HG03457 (cell line): ENCODE data around the gene PLK4.

Source experiments
- ATAC-seq: cut with Tn5 transposase; IDR thresholded peaks from one replicate; pipeline ENCODE4 v1.9.1; 2021; ENCODE audit warnings: moderate number of reproducible peaks; ENCODE audit not compliant: unreplicated experiment

PLK4 gene

GRCh38 chr4:127880763-127881562, at the start of gene PLK4:
Gene PLK4 (plus strand): TSS chr4:127880893. CDS start chr4:127881135, 242 bp downstream.
- ATAC-seq = peak; percentile 90

GRCh38 chr4:127832585-127832984, 48.1 kb upstream of the PLK4 start:
- ATAC-seq = peak; percentile 58

GRCh38 chr4:127843704-127844600, 36.7 kb upstream of the PLK4 start:
- no peak for ATAC-seq

DNA sequence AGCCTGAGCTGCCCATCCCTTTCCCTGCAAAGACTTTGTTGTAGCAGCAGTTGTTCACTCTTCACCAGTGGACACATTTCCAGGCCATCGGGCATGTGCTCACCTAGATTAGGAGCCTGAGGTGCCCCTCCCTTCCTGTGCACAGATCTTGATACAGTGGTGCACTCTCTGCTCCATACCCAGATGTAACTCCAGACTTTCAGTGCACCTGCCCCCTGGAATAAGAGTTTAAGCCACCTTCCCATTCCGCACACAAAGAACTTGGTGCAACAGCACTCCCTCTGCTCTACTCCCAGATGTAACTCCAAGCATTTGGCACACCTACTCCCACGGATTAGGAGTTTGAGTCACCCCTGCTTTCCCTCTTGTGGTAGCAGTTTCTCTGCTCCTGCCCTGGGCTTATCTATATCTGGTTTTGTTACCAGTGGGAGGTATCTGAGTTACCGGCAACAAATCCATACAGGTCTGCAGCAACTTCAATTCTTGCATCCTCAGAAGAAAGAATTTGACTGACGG, 36.0 kb upstream of the PLK4 start:
- ATAC-seq = no peak

- no peak for ATAC-seq
These were observed 34.6 kb upstream of the PLK4 start for GRCh38 chr4:127846061-127846460.

DNA sequence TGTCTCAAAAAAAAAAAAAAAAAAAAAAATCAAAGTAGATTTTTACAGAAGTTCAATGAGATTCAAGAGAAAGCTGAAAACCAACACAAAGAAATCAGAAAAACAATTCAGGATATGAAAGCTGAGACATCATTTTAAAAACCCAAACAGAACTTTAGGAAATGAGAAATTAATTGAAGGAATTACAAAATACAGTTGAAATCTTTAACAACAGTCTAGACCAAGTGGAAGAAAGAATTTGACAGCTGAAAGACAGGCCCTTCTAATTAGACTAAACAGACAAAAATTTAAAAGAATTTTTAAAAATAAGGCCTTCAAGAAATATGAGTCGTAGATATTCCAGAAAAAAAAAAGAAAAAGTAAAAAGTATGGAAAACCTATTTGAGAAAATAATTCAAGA, 33.9 kb upstream of the PLK4 start:
- no peak for ATAC-seq

- ATAC-seq = no peak
These were observed 31.0 kb upstream of the PLK4 start for GRCh38 chr4:127849505-127850234.

GRCh38 chr4:127852661-127853060, 28.0 kb upstream of the PLK4 start:
- no peak for ATAC-seq

- ATAC-seq = peak; percentile 26
These were observed 24.4 kb upstream of the PLK4 start for GRCh38 chr4:127856196-127856812.

DNA sequence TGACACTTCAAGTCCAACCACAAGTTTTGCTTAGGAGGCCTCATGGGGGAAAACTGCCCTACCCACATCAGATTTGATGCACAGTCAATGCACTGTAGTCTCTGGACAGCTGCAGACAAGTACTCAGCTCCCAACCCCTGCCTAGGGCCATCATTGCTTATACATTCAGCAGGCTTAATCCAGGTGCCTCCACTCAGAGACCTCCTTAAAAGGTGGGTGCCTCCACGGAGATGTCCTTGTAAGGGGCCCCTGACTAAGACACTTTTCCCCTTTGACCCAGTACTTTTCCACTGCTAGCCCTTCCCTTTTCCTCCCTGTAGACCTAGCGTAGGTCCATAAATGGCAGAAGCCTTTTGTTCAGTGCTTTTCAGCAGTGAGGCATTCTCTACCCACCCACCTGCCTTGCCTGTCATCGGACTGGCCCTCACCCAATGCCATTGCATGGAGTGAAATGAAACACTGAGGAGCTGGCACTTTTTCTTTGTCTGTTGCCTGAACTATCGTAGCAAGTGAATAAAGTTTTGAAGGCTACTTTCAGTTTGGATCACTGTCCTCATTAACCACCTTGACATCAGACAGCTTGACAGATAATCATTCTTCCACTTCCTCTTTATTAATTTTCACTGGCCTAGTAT, 23.8 kb upstream of the PLK4 start:
- ATAC-seq = peak; percentile 86

DNA sequence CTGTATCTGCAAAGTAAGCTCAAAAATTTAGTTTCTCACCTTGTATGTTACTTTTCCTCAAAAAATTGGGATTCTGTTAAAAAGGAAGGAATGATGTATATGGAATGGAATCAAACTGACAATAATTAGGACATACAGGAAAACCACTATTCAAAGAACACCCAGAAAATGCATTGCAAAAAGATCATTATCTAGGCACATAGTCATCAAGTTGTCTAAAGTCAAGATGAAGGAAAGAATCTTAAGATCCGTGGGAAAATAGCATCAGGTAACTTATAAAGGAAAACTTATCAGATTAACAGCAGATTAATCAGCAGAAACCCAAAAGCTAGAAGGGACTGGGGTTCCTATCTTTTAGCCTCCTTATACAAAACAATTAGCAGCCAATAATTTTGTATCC, 23.1 kb upstream of the PLK4 start:
- no peak for ATAC-seq

- no peak for ATAC-seq
These were observed 12.5 kb upstream of the PLK4 start for GRCh38 chr4:127868196-127868595.

- ATAC-seq = no peak
These were observed 10.4 kb upstream of the PLK4 start for GRCh38 chr4:127870281-127870680.

DNA sequence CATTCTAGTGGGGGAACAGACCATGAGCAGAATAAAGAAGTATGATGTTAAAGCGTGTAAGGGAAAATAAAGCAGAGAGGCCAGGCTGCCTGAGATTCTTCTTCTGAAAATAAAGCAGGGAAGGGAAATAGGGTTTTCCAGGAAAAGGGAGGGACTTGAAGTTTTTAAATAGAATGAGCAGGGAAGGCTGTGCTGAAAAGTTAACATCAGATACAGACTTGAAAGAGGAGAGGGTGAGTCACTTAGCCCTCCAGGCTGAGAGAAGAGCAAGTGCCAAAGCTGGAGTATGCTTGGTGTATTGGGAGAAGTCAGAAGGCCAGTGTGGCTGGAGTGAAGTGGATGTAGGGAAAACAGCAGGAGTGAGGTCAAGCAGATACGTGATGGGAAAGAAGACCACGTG, 10.0 kb upstream of the PLK4 start:
- no peak for ATAC-seq

DNA sequence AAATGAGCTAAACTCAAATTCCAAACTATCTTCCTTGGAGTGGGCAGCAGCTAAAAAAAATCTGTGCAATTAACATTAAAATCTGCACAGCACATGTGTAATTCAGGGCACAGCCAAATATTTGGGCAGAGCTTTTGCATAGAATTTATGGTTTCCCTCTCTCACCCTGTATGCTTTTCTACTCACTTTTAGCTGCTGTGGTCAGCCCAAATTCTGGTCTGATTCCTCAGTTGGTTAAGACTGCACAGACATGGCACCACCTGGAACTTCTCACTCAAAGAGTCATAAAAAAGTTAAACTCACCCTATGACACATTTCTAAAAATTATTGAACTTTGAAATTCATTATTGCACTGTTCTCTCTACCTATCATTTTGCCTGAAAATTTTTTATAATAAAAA, 4.9 kb upstream of the PLK4 start:
- ATAC-seq = no peak

DNA sequence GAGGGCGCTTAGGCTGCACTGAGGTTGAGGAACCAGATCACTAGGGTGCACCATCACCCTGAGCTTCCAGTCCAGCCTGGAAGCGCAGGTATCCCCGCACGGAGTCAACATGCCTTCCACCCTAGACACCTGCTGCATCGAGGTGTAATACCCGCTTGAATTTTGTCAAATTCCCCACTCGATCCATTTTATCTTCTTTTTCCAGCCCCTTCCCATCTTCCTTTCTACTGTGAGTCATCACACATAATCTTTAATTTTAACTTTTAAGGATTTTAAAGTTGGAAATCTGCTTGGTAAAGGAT, 821 bp downstream of the PLK4 start:
- ATAC-seq = peak; percentile 35

DNA sequence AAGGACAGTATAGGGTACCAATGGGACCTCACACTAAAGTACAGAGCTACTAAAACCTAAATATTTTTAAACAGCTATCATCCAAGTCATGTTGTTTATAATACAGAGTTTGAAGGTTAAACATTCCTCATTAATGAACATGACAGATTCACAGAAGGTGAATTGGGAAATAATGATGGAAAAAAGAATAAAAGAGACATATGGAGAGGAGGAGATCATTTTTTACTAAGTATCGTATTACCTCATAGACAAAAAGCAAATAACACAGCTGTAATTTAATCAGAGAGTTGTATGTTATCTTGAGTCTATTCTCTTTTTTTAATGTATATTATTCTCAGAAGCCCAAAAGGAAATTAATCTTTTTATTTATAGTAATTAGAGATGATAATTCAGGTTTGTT, 7.9 kb downstream of the PLK4 start:
- ATAC-seq = no peak

GRCh38 chr4:127889903-127890302, 9.2 kb downstream of the PLK4 start:
- no peak for ATAC-seq

DNA sequence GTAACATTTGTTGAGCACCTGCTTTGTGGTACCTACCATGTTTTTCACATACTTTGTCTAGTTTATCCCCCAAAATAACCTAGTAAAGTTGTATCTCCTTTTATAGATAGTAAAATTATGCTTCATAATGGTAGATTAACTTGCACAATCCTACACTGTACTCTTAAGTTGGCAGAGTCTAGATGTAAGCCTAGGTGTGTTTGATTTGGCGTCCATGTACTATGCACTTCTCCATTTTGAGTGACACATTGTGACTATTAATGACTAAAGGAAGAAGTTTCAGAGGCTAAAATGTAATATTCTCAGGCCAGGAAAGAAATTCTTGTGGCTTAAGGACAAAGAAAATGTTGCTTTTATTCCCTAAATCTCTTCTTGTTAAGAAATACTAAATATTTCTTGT, 15.4 kb downstream of the PLK4 start:
- no peak for ATAC-seq

DNA sequence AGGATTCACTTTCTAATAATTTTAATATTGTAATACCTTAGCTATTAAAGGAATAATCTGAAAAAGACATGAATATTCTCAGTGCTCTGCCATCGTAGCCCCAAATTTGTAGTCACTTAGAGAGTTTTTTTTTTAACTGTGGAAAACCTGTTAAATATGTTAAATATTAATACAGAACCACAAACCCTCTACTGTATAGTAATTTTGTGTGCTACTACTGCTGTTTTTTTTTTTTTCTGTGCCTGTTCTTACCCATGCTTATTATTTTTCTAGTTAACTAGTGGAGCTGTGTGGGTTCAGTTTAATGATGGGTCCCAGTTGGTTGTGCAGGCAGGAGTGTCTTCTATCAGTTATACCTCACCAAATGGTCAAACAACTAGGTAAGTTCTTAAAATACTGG, 15.8 kb downstream of the PLK4 start:
- ATAC-seq = no peak
